Midbrain (tissue), 1 donor: ENCODE measurements around the gene POSTN.
"Not testable (repeated sequence)": the region's sequence is repeated elsewhere in the genome, so short reads cannot be mapped to it uniquely, and the experiment has no call there.

Experiments used
- DNase-seq: peaks from one replicate; lab custom pipeline; 2025; lab: John Stamatoyannopoulos, UW

POSTN gene

DNA sequence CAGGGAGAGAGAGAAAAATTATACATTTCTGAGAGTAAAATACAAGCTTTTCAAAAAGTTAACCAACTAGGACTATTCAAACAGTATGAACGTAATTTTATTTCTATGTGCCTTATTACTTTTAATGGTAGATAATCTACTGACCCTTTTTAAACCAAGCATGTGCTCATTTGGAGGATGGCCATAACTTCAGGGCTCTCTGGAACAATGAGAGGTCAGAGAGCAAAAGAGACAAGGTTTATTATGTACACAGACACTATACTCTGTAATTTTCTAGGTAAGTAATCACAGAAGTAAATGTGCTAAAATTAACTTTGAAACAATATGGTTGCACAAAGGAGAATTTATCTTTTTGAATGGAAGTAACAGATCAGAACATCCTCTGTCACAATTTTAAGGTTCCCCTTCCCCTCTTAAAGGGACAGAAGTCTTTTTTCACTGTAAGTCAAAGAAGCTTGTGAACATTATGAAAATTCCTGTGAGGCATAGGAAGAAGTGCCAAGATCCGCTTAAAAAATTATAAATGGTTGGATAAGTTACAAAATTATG, 1.0 kb downstream of the POSTN start:
- no peak for DNase-seq

GRCh38 chr13:37596805-37597204, 1.8 kb downstream of the POSTN start:
- DNase-seq, result no peak

- DNase-seq, result no peak
Observed at GRCh38 chr13:37595162-37595561, 3.4 kb downstream of the POSTN start.

DNA sequence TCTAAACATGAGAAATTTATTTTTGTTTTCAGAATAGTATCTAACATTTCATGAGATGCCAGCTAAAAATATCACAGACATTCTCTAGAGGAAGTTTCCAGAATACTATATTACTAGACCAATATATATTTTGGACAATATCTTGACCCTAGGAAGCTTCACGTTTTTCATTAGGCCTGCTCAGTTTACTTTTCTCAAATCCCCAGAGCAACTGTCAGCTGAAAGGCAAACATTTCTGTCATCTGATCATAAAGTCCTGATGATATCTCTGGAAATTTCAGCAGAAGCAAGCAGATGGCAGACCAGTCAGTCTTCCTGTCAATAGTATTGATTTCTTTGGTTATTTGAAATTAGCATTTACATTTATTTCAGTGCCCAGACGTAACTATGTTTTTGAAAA, 4.0 kb downstream of the POSTN start:
- no peak for DNase-seq

- not testable (repeated sequence) for DNase-seq
Observed at GRCh38 chr13:37589381-37589780, 9.2 kb downstream of the POSTN start.

DNA sequence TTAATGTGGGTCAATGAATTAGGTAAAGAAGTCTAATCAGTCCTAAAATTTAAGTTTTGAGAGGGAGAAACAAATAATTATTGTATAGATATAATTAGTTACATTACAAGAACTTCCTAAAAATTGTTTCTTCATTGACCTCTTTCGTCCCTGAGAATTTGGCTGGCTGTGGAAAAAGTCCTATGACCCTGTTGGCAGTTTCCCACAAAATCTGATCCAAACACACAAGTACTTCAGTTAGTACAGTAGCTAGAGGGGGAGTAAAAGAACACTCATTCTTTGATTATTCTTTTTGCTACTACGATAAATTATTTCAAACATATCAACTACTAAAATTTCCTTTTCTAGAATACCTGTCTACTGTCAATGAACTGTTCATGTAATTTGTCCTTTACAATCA, 11.3 kb downstream of the POSTN start:
- DNase-seq, result no peak

GRCh38 chr13:37586164-37586563, 12.4 kb downstream of the POSTN start:
- DNase-seq, result no peak

- DNase-seq, result no peak
Observed at GRCh38 chr13:37585541-37585940, 13.0 kb downstream of the POSTN start.

GRCh38 chr13:37576601-37577000, 22.0 kb downstream of the POSTN start:
- DNase-seq, result no peak

GRCh38 chr13:37565425-37565824, 33.1 kb downstream of the POSTN start:
- DNase-seq, result no peak

DNA sequence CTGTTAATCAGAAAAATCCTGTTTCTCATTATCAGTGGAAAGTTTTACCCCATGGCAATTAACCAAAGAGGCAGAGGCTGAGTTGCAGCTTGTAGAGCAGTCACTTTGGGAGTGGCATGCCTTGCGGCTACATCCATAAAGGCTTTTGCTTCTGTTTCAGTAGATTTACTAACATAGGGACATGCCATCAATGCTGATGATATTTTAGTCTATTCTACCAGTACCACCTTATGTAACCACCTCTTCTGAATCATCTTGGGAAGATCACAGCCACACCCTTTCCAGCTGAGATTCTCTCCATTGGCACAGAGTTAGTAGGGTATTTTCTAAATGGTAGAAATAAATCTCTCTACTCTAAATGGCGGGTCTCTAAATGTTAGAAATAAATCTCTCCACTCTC, 37.5 kb downstream of the POSTN start:
- DNase-seq, result no peak

DNA sequence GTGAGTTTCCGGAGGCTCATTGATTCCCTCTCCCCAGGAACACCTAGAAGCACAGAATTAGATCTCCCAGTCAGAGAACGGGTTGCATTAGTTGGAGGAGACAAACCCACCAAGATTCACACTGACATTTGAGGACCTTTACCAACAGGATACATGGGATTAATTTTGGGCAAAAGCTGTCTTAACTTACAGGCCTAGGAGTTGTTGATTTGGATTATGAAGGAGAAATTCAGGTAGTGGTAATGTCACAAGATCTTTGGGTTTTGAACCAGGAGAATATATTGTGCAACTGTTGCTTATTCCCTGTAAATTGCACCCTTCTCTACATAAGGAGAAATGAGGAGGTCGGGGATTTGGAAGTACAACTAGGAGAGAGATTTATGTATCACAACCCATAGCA, 38.0 kb downstream of the POSTN start:
- DNase-seq, result no peak

- DNase-seq, result not testable (repeated sequence)
Observed at GRCh38 chr13:37558766-37559165, 39.8 kb downstream of the POSTN start.

DNA sequence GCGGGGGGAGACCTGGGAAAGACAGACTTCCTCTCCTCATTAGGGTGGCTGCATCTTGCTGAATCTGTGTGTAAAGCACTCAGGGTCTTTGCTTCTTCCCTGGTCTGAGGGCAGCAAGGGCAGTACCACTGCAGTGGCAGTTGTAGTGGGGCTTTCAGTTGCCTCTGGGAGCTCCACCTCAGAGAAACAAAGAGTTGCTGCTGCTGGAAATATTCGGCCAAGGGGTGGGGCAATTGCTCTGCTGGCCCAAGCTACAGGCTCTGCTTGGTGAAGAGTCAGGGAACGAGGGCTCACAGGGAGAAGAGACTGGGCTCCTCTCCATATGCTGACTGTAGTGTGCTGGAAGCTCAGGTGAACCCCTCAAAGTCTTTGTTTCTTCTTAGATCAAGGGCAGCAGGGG, 52.5 kb downstream of the POSTN start:
- DNase-seq, result no peak

- no peak for DNase-seq
Observed at GRCh38 chr13:37544995-37545394, 53.6 kb downstream of the POSTN start.

DNA sequence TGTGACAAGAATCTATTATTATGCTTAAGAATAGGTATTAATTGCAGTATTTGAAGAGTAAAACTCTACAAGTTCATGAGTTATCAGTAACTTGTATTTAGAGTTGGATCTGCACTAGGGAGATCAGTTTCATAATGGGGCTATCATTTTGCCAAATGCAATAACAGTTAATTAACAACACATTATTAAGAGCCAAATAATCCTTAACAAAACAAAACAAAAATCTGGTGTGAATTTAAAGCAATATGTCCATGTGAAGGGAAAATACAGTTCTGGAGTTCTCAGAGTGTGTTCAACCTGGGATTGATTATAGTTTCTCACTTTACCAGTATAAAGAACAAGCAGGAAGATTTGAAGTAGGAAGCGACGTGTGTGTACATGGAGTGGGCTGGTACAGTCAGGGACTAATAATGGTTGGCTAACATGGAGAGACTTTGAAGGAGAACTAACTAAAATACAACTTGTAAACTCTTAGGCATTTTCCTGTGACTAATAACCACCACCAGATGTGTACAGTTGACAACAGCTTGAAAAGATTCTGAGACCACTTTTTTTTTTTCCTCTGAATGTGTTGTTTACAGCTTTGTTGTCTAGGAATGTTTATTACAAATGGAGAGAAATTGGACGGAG, 58.5 kb downstream of the POSTN start:
- DNase-seq, result no peak

- no peak for DNase-seq
Observed at GRCh38 chr13:37539170-37539569, 59.4 kb downstream of the POSTN start.

DNA sequence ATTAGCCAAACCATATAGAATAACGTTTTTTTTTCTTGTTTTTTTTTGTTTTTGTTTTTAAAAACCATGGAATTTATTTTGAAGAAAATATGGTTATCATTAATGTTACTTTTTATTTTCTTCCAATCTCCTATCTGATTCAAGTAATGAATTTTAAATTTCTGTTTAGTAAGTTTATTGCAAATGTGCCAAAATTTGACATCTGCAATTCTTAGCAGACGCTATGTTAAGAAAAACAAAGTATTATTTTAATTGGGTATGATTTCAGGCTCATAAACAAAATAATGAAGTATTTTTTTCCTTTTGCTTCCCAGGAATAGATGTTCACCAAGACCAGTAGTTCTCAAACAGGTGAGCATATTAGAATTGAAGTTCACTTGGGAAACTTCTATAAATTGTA, 63.1 kb downstream of the POSTN start:
- no peak for DNase-seq

DNA sequence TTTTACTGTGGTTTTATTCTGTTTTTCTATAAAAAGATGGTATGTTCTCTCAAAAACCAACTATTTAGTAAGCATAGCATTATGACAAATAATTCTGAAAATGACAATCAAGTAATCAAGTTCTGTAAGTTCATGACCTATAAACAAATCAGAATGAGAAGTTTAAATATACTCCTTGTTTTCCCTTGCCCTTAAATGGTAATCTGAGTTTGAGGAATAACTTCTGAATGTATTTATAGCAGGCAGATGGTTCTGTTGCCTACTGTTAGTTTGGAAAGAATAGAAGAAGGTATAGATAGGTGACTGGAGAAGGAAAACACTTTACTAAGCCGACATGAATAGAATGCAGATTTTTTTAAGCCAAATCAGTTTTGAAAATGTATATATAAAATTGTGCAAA, 63.9 kb downstream of the POSTN start:
- no peak for DNase-seq

DNA sequence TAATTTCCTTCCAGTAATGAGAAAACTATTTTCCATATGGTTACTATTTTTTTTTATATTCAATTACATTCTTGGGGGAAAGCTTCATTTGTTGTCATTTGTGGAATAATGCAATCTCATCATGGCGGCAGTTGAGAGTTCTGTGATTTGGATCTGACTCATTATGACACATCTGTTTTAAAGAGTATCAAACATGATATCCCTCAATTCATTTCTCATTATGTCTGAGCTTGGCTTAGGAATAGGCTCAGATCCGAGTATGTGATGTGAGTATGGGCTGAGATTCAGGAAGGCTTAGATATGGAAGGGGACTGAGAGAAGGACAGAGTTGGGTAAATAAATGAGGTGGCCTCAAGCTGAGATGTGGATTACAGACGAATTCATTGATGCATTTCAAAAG, 64.4 kb downstream of the POSTN start:
- DNase-seq, result no peak

DNA sequence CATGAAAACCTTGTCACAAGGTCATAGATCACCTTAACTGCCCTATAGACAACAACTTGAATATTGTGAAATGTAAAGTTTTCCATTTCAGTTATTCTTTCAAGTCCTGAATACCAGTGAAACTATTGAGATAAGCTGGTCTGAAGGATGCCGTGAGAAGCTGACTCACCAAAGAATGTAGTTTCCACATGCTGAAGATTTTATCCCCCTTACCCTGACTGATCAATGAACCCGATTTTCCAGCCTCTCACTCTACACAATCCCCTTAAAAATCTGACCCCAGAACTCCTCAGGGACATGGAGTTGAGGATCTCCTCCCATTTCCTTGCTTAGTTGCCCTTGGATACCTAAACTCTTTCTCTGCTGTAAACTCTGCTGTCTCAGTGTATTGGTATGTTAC, 67.5 kb downstream of the POSTN start:
- DNase-seq, result no peak

- no peak for DNase-seq
Observed at GRCh38 chr13:37529751-37530385, 68.7 kb downstream of the POSTN start.

DNA sequence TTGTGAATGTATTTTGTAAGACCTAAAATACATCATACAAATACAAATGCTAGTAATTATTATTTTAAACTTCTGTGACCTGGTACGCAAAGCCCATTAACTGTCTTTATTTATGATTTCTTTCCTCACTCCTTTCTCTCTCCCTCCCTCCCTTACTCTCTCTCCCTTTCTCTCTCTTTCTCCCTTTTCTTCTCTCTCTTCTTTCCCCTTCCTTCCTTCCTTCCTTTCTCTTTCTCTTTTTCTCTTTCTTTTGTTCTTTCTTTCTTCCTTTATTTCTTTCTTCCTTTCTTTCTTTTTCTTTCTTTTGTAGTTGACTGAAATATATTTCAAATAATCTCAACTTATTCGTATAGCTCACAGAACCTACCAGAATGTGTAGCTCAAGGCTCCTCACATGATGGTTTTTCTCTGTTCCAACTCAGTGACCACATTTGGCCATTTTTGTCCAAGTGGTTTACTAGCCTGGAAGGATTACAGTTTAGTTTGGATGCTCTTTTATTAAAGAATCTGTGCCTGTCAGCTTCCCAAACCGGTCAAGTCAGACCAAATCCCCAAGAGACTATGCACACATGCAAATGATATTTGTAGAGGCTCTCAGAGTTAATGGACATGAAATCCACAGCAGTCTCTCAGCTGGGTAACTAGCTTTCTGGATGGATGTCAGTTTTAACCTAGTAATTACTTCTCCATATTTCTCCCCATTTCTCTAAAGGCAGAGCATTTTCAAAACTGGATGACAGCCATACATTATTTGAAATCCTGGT, 71.7 kb downstream of the POSTN start:
- no peak for DNase-seq
